ENCODE results near the gene SART3.
"Not testable (repeated sequence)": the region's sequence is repeated elsewhere in the genome, so short reads cannot be mapped to it uniquely, and the experiment has no call there.

Gene SART3

DNA sequence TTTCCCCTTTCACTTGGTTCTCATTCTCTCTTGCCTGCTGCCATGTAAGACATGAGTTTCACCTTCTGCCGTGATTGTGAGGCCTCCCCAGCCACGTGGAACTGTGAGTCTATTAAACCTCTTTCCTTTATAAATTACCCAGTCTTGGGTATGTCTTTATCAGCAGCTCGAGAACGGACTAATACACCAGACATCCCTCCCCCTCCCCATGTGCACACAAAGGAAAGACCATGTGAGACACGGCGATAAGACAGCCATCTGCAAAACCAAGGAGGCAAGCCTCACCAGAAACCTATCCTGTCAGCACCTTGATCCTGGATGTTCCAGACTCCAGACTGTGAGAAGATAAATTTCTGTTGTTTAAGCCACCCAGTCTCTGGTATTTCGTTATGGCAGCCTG is 75.6 kb downstream of the SART3 start:
- DNase-seq: not testable (repeated sequence)

DNA sequence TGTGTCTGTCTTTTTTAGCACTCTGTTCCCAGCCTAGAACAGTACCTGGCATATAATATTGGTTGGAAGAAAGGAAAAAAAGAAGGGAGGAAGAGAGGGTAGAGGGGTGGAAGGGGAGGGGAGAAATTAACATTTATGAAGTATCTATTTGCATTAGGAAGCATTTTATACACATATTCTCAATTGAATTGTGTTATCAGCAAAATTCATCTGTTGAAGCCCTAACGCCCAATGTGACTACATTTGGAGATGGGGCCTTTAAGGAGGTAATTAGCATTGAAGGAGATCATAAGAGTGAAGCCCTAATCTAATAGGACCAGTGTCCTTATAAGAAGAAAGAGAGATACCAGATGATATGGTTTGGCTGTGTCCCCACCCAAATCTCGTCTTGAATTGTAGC is 76.1 kb downstream of the SART3 start:
- DNase-seq: no peak

DNA sequence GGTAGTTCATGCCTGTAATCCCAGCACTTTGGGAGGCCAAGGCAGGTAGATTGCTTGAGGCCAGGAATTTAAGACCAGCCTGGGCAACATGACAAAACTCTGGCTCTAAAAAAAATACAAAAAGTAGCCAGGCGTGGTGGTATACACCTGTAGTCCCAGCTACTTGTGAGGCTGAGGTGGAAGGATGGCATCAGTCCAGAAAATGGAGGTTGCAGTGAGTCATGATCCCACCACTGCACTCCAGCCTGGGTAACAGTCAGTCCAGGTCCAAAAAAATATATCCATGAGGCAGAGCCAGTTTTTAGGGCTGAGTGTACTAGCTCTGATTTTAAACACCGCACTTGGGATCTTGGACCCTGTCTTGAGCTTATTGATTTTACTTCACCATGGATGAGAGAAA is 76.5 kb downstream of the SART3 start:
- DNase-seq: no peak

DNA sequence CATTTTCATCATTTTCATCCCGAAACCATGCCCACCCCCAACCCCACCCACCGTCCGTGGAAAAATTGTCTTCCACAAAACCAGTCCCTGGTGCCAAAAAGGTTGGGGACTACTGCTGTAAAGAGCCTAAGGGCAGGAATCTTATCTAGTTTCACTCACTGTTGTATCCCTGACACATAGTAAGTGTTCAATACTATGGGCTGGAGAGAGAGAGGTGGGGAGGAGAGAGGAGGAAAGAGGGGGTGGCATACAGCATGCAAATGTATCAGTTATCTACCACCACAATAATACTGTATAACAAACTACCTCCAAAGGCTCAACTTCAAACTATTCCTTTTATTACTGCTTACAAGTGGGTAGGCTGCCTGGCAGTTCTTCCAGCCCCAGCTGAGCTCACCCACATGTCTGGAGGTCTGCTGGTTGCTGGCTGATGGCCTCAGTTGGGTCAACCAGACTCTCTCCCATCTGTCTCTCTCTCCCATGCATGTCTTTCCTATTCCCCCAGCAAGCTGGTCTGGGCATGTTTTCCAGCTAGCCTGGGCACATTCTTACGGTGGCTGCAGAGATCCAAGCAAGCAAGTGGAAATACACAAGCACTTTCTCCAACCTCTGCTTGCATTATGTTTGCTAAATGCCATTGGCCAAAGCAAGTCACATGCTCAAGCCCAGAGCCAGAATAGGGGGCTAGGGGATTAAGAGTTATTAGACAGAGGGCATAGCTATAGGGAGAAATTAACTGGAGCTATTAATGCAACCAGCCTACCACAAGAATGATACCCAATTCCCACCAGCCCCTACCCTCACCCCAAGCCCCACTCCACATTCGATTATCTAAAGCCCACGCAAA is 77.5 kb downstream of the SART3 start:
- DNase-seq: no peak

DNA sequence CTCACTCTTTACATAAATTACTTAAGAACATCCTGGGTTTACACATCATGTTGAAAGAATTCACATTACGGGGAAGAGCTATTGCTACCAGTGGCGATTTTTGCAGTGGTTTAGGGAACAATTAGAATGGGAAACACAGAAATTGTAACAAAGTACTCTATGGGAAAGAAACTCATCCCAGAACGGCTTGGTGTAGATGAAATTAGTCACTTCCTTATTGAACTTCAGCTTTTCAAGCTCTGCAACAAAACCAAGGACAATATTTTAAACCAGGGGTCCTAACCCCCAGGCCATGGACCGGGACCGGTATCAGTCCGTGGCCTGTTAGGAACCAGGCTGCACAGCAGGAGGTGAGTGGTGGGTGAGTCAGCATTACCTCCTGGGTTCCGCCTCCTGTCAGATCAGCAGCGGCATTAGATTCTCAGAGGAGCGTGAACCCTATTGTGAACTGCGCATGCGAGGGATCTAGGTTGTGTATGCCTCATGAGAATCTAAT is 78.2 kb downstream of the SART3 start:
- DNase-seq: no peak

DNA sequence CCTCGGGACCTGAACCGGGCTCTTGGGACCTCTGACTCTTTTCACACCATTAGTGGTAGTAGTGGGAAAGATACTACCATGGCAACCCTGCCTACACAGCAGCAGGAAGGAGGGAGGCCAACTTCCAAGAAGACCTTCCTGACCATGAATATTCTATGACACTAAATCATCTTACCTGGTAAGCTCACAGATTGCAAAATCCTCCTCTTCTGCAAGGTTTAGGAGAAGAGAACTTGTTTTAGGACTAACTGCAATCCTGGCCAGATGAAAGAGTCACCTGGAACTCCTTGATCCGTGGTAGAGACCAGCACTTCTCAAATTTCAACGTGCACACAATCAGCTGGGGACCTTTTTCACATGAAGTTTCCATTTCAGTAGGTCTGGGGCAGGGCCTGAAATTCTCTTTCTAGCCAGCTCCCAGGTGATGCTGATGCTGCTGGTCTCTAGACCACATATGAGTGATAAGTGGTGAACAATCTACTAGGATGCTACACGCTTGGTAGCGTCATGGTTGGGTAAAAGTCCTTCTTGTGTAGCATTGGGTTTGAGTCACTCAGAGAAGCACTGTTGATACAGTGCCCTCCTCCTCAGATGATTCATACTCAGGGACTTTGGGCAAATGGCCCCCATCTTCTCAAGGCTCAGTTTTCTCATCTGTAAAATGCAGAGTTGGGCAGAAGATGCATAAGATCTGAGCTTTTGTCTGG is 81.5 kb downstream of the SART3 start:
- no peak for DNase-seq

DNA sequence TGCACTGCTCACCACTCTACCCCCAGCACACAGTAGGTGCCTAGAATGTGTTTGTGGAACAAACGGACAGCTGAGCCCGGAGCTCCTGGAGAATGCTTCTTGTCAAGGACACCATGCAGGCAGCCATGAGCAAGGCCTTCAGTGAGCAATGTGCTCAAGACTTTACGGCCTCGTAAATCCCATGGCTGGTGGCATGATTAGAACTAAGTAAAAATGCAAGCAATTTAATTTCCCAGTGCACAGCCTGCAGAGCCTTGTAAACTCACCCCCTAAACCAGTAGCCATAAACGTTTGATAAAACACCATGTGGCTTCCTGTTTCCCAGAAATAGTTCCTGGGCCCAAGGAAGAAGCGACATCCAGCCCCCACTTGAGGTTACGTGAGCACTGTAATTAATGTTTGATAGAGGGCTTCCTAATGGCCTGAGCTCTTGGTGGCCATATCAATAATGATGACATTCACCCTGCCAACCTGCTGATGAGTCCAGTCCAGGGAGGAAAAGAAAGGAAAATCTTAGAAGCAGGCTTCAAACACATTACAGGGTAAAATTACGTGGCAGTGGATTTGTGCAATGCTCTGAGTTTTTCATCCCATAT is 82.3 kb downstream of the SART3 start:
- DNase-seq: no peak

DNA sequence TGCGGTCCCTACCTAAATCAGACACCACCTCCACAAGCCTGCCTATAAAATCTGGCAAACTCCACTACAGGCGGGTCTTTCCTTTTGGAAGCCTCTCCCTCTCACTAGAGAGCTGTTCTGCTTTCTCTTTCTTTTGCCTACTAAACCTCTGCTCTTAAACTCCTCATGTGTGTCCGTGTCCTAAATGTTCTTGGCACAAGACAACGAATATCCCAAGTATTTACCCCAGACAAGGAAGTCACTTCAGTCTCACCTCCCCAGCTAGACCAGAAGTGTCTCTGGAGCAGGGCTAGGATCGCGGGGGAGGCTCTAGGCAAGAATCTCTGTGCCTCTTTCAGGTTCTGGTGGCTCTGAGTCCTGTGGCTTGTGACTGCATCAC is 83.1 kb downstream of the SART3 start:
- DNase-seq: no peak

DNA sequence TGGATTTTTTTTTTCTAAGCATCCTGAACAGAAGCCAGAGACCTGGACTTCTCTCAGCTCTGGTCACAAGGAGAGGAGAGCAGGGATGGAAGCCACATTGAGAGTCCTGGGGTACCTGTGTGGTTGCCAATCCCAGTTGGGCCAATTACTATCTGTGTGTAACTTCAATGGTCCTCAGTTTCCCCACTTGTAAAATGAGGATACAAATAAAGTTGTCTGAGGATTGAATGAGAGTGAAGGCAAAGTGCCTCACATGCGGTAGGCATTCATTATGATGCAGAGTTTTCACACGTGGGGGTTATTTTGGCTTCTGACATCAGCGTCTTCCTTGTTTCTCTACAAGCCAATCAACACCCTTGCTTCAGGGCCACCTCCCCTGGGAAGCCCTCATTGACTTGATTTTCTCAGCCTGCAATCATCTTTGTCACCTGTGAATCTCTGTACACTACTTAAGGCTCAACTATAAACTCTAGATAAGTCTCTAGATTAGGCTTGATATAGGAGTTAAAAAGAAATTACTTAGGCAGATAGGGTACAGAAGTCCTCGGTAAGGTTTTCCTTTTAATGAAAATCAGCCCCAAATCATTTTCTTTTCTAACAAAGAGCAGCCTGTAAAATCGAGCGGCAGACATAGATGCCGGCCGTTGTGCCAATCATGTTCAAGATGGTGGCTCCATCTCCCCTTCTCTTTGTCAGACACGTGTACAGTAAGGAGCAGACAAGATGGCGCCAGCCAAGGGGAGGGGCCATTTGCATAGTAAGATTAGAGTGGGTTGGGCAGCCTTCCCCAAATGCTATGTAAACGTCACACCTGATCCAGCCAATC is 83.7 kb downstream of the SART3 start:
- no peak for DNase-seq

DNA sequence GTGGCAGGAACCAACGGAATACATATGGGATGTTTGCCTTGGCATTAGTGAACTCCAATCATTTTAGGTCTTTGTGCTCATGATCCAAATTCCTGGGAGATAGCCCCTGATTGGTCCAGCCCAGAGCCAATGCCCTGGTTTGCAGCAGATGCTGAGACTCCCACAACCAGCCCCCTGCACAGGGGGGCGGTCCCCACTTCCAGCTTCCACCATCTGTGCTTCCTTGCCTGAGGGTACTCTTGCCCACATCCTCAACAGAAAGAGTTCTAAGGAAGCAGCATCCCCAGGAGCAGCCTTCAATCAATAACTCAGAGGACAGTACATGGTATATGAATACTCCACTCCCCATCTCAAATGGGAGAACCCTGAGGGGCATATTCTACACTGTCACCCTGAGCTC is 85.6 kb downstream of the SART3 start:
- no peak for DNase-seq

DNA sequence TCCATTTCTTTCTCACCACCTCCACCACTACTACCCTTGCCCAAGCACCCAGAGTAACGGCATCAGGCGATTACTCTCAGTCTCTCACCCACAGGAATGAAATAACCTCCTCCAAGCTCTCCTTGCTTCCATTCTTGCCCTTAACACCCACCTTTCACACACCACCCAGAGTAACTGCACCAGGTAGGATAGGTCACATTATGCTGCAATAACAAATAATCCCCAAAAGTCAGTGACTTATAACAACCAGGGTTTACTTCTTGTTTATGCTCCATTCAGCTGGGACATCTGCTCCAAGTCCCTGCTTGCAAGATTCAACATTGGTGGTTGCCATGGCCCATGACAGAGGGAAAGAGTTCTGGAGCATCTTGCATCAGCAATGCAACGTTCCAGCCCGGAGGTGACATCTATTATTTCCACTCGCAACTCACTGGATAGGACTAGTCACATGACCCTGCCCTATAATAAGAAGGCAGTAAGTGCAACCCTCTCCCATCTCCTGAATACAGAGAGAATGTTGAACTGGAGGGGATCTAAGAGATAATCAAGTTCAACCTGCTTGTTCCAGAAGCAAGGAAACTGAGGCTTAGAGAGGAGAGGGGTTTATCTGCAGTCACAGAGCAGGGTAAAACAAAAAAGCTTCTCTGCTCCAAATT is 87.4 kb downstream of the SART3 start:
- no peak for DNase-seq

Measured in T-helper 1 cell (primary cell).